B cell (primary cell): ENCODE results near the gene SAT1. TPM values are rescaled to one million over a fixed set of nuclear protein-coding genes. Genes with fewer than 3 reads are reported as not detected.

Source experiments
- ATAC-seq: fragments of 200-7000 bp; cut with Tn5 transposase; one replicate; pipeline ENCODE4 v1.10.0; 2021; ENCODE audit warnings: low read depth, mild to moderate bottlenecking, moderate number of reproducible peaks, moderate library complexity
- CTCF ChIA-PET: fragments of 350-600 bp; sonication (Branson Sonifier 250); formaldehyde crosslinking; loops from one replicate; lab custom pipeline; 2021; ENCODE audit warnings: antibody characterized with exemption, inconsistent platforms; lab: Charles Lee
- POLR2A ChIA-PET: fragments of 350-600 bp; sonication (Branson Sonifier 250); formaldehyde crosslinking; loops from one replicate; lab custom pipeline; 2021; ENCODE audit warnings: antibody characterized with exemption; lab: Charles Lee
- DNase-seq: peaks from one replicate; pipeline ENCODE4 v3.0.0; 2013
- H2AFZ ChIP-seq: 2 replicates; pipeline ENCODE4 v1.6.1; 2012; ENCODE audit warnings: mild to moderate bottlenecking, low read depth, low read length; ENCODE audit not compliant: insufficient read depth, poor library complexity, severe bottlenecking
- H3K27ac ChIP-seq, 2 donors: 1 replicate in 1 of 2; 2 replicates in 1 of 2; pipeline ENCODE4 v1.5.1; 2012 to 2013; ENCODE audit warnings: low read length in 2 of 2, mild to moderate bottlenecking in 2 of 2, moderate library complexity in 1 of 2
- H3K27me3 ChIP-seq, 4 experiments: fragments of 200-600 bp in 1 of 4; sonication (generic) in 1 of 4; replicated peaks in 1 of 4; 1 replicate in 2 of 4; 2 replicates in 2 of 4; pipeline versions ENCODE4 v1.6.1 to v1.7.0; 2013 to 2016; ENCODE audit warnings: low read length in 3 of 4, mild to moderate bottlenecking in 2 of 4, mixed read lengths in 1 of 4, moderate library complexity in 1 of 4; ENCODE audit not compliant: insufficient read depth in 4 of 4, control insufficient read depth in 3 of 4; ENCODE audit errors: control extremely low read depth in 1 of 4
- H3K36me3 ChIP-seq, 2 experiments: replicated peaks in 1 of 2; 1 replicate in 1 of 2; 2 replicates in 1 of 2; pipeline versions ENCODE4 v1.6.1 to v1.7.1; 2013; ENCODE audit warnings: low read length in 1 of 2; ENCODE audit not compliant: insufficient read depth in 2 of 2, control insufficient read depth in 1 of 2; ENCODE audit errors: control extremely low read depth in 1 of 2, extremely low read depth in 1 of 2
- H3K4me1 ChIP-seq, 2 donors: fragments of 200-600 bp in 1 of 2; sonication (generic) in 1 of 2; 1 replicate in 1 of 2; 2 replicates in 1 of 2; pipeline versions ENCODE4 v1.5.1 to v1.6.1; 2013 to 2017; ENCODE audit warnings: low read length in 2 of 2; ENCODE audit not compliant: control insufficient read depth in 2 of 2, insufficient read depth in 2 of 2
- H3K4me2 ChIP-seq: replicated peaks from 2 replicates; pipeline ENCODE3; 2012; ENCODE audit warnings: mild to moderate bottlenecking, low read depth, low read length; ENCODE audit not compliant: poor library complexity, severe bottlenecking
- H3K4me3 ChIP-seq, 5 experiments: fragments of 200-600 bp in 1 of 5; sonication (generic) in 1 of 5; 1 replicate in 3 of 5; 2 replicates in 2 of 5; pipeline versions ENCODE4 v1.5.1 to v1.7.0; 2011 to 2016; ENCODE audit warnings: low read length in 4 of 5, mild to moderate bottlenecking in 4 of 5, low read depth in 2 of 5, control low read depth in 1 of 5, moderate library complexity in 1 of 5; ENCODE audit not compliant: insufficient read depth in 1 of 5; ENCODE audit errors: control extremely low read depth in 1 of 5, extremely low read depth in 1 of 5
- H3K79me2 ChIP-seq: fragments of 200-600 bp; sonication (generic); one replicate; pipeline ENCODE4 v1.6.0; 2016; ENCODE audit warnings: low read length; ENCODE audit not compliant: control insufficient read depth, insufficient read depth
- H3K9ac ChIP-seq: fragments of 200-600 bp; sonication (generic); 2 replicates; pipeline ENCODE4 v1.6.1; 2017; ENCODE audit warnings: mild to moderate bottlenecking, low read length, moderate library complexity
- H3K9me3 ChIP-seq, 3 donors: one replicate each; pipeline versions ENCODE4 v1.6.1 to v1.7.1; 2013; ENCODE audit warnings: low read length in 2 of 3; ENCODE audit not compliant: control insufficient read depth in 2 of 3, insufficient read depth in 1 of 3; ENCODE audit errors: control extremely low read depth in 1 of 3
- H4K20me1 ChIP-seq: 2 replicates; pipeline ENCODE4 v1.6.0; 2012; ENCODE audit warnings: mild to moderate bottlenecking, low read length; ENCODE audit not compliant: insufficient read depth, control insufficient read depth, poor library complexity, severe bottlenecking
- H3K27ac Mint-ChIP-seq: one replicate; pipeline ENCODE4 v1.8.0; 2021; ENCODE audit warnings: mixed read lengths
- H3K27me3 Mint-ChIP-seq: one replicate; pipeline ENCODE4 v1.8.0; 2021; ENCODE audit warnings: mixed read lengths
- H3K4me1 Mint-ChIP-seq: one replicate; pipeline ENCODE4 v1.8.0; 2021; ENCODE audit warnings: mixed read lengths
- H3K4me3 Mint-ChIP-seq: one replicate; pipeline ENCODE4 v1.8.0; 2021; ENCODE audit warnings: mixed read lengths
- H3K9me3 Mint-ChIP-seq: one replicate; pipeline ENCODE4 v1.8.0; 2022; ENCODE audit warnings: mixed read lengths; ENCODE audit not compliant: insufficient read depth
- CTCF ChIP-seq: fragments of 200-600 bp; IDR thresholded peaks from one replicate; pipeline ENCODE4 v1.8.0; 2022; ENCODE audit warnings: antibody characterized with exemption, mild to moderate bottlenecking
- EZH2 ChIP-seq: IDR thresholded peaks from 2 replicates; pipeline ENCODE4 v1.6.1; 2012; ENCODE audit warnings: borderline replicate concordance, low read depth, mild to moderate bottlenecking, moderate library complexity, low read length; ENCODE audit not compliant: insufficient read depth, poor library complexity, severe bottlenecking
- WGBS: methylation state at CpG from one replicate; pipeline ENCODE4 v1.1.5; 2013; ENCODE audit warnings: missing lambda C conversion rate; ENCODE audit not compliant: insufficient coverage; 5-methylcytosine and 5-hydroxymethylcytosine counted together
- intact Hi-C: fragments of 100-400 bp; cut with micrococcal nuclease; formaldehyde crosslinking; loops from one replicate; pipeline ENCODE4 v1.10.0; 2022
- polyA plus RNA-seq: library from polyadenylated mRNA; depleted of rRNA; stranded (reverse); fragments of >200 nt; gene quantifications from 2 replicates; pipeline ENCODE4 v1.2.3, GENCODE V29; 2012
- total RNA-seq, 2 donors: library from RNA; stranded (reverse); fragments of 120-200 nt in 1 of 2; gene quantifications; 1 replicate in 1 of 2; 2 replicates in 1 of 2; pipeline versions ENCODE4 v1.2.3 to v1.2.4, GENCODE V29; 2013 to 2022

SAT1 gene
- total and polyA plus RNA-seq, 2 donors (not counting 1 experiment from before 2014, with no cell fraction given) = 172 to 479 TPM

- TF ChIP-seq CTCF (no peak), EZH2 (no peak)
- no peaks in the 10 kb centered on the region for H3K27me3 ChIP-seq
These were observed 43.7 kb downstream of the SAT1 start for GRCh38 chrX:23826653-23827052.

GRCh38 chrX:23828881-23829280, 45.9 kb downstream of the SAT1 start:
- no peaks in the 10 kb centered on the region for H3K27me3 Mint-ChIP-seq

More at GRCh38 chrX:23826653-23827052, 43.7 kb downstream of the SAT1 start:
- Mint-ChIP-seq H3K27me3 (no peaks in the 10 kb centered on the region), H3K4me1 (no peaks in the 10 kb centered on the region), H3K9me3 (no peaks in the 10 kb centered on the region), H3K4me3 (no peak overlapping the region), H3K27ac (no peak overlapping the region)
- Histone ChIP-seq H4K20me1 (no peaks in the 10 kb centered on the region), H3K4me1 (no peaks in the 10 kb centered on the region), H3K9ac (no peak overlapping the region), H3K4me3 (no peak overlapping the region), H3K27ac (no peak overlapping the region), H2AFZ (no peak overlapping the region), H3K4me2 (no peak overlapping the region), H3K9me3 (no peaks in the 10 kb centered on the region), H3K36me3 (no peaks in the 10 kb centered on the region), H3K79me2 (no peaks in the 10 kb centered on the region)
- intact Hi-C loops = no loop called here
- ChIA-PET CTCF (no interaction called here), POLR2A (no interaction called here)
- ATAC-seq = no peak
- no peak for DNase-seq

More at GRCh38 chrX:23828881-23829280, 45.9 kb downstream of the SAT1 start:
- CTCF ChIA-PET = no interaction called here
- POLR2A ChIA-PET = no interaction called here
- Mint-ChIP-seq H3K27ac (no peak overlapping the region), H3K4me3 (no peak overlapping the region), H3K4me1 (no peaks in the 10 kb centered on the region), H3K9me3 (no peaks in the 10 kb centered on the region)
- Histone ChIP-seq H3K27me3 (no peaks in the 10 kb centered on the region), H3K4me3 (no peak overlapping the region), H3K27ac (no peak overlapping the region), H3K4me1 (no peaks in the 10 kb centered on the region), H3K36me3 (no peaks in the 10 kb centered on the region), H2AFZ (no peak overlapping the region), H3K9ac (no peak overlapping the region), H3K79me2 (no peaks in the 10 kb centered on the region), H4K20me1 (no peaks in the 10 kb centered on the region), H3K9me3 (no peaks in the 10 kb centered on the region), H3K4me2 (no peak overlapping the region)
- WGBS = no CpG with 5 or more reads among the region's 5 CpGs
- DNase-seq = no peak
- ATAC-seq = no peak
- intact Hi-C loops = no loop called here
- no peak for TF ChIP-seq EZH2
- TF ChIP-seq CTCF = no peak
